ENCODE measurements around the gene ZNF768. TPM values are rescaled to one million over a fixed set of nuclear protein-coding genes. Genes with fewer than 3 reads are reported as not detected.

The ZNF768 gene
- total RNA-seq, 1 experiment from 2014 or later, result 64.2 TPM

GRCh38 chr16:30488764-30489605 lies 37.4 kb downstream of the ZNF768 start:
- Histone ChIP-seq H2AFZ (no peak overlapping the region), H3K79me2 (ENCODE audit: low read depth) (no peaks in the 10 kb centered on the region), H3K4me1 (replicated peaks; ENCODE audit: insufficient read depth) (peaks cover 15% of the 10 kb centered on the region), H3K9me2 (ENCODE audit: insufficient read depth) (no peaks in the 10 kb centered on the region), H3K27me3 (ENCODE audit: insufficient read depth, low read depth) (0 out of 2 replicates have a peak, but pooled peaks cover 1% of the 10 kb centered on the region), H3K4me3 (no peak overlapping the region), H3K4me2 (no peak overlapping the region), H3K9me3 (ENCODE audit: insufficient read depth, low read depth) (no peaks in the 10 kb centered on the region), H3K27ac (no peak overlapping the region), H3F3A (ENCODE audit: insufficient read depth, low read depth) (peaks cover 12% of the 10 kb centered on the region; the same call in 1 of the 2 replicates), H3K36me3 (ENCODE audit: low read depth) (no peaks in the 10 kb centered on the region), H4K20me1 (ENCODE audit: insufficient read depth) (no peaks in the 10 kb centered on the region)
- intact Hi-C loops (cut with micrococcal nuclease; ENCODE audit: unreplicated experiment), result no loop called here
- no peak for TF ChIP-seq EZH2 (IDR thresholded peaks at IDR 0.05; ENCODE audit: low read depth)
- no peak for TF ChIP-seq CTCF (conservative IDR thresholded peaks at IDR 0.05)
- DNase-seq, result peak; percentile 22 to 53
- POLR2A ChIA-PET (ENCODE audit: unreplicated experiment), result no interaction called here
- BruUV-seq (replicated peaks), result no TSS peak
- CTCF ChIA-PET, result interaction anchor here (0.9 kb wide), 1 partner anchor 59 kb away, joined by 3 read pairs; the partner anchor contains the start of gene DCTPP1

GRCh38 chr16:30485818-30486436 lies 40.4 kb downstream of the ZNF768 start:
- H3F3A ChIP-seq (ENCODE audit: insufficient read depth, low read depth), result peaks cover 12% of the 10 kb centered on the region; the same call in 1 of the 2 replicates
- H3K36me3 ChIP-seq (ENCODE audit: low read depth), result no peaks in the 10 kb centered on the region
- no peak overlapping the region for H2AFZ ChIP-seq
- no peaks in the 10 kb centered on the region for H3K9me3 ChIP-seq (ENCODE audit: insufficient read depth, low read depth)
- no TSS peak for BruUV-seq (replicated peaks)
- no peaks in the 10 kb centered on the region for H4K20me1 ChIP-seq (ENCODE audit: insufficient read depth)
- no peak overlapping the region for H3K4me3 ChIP-seq
- intact Hi-C loops (cut with micrococcal nuclease; ENCODE audit: unreplicated experiment), result no loop called here
- H3K27ac ChIP-seq, result no peak overlapping the region
- CTCF ChIA-PET, result interaction anchor here (0.6 kb wide), 1 partner anchor 142 kb away, joined by 3 read pairs; no protein-coding TSS in a partner anchor
- no peak overlapping the region for H3K4me2 ChIP-seq
- no peak for DNase-seq
- POLR2A ChIA-PET (ENCODE audit: unreplicated experiment), result interaction anchor here (0.6 kb wide), 1 partner anchor 148 kb away, joined by 7 read pairs; no protein-coding TSS in a partner anchor
- no peaks in the 10 kb centered on the region for H3K9me2 ChIP-seq (ENCODE audit: insufficient read depth)
- H3K4me1 ChIP-seq (replicated peaks; ENCODE audit: insufficient read depth), result 0 out of 2 replicates have a peak, but pooled peaks cover 5% of the 10 kb centered on the region
- TF ChIP-seq EZH2 (IDR thresholded peaks at IDR 0.05; ENCODE audit: low read depth), result no peak
- no peak for TF ChIP-seq CTCF (conservative IDR thresholded peaks at IDR 0.05)
- 0 out of 2 replicates have a peak, but pooled peaks cover 4% of the 10 kb centered on the region for H3K27me3 ChIP-seq (ENCODE audit: insufficient read depth, low read depth)
- H3K79me2 ChIP-seq (ENCODE audit: low read depth), result no peaks in the 10 kb centered on the region

GRCh38 chr16:30484887-30485286 lies 41.5 kb downstream of the ZNF768 start:
- H4K20me1 ChIP-seq (ENCODE audit: insufficient read depth), result no peaks in the 10 kb centered on the region
- ChIA-PET CTCF (no interaction called here), POLR2A (ENCODE audit: unreplicated experiment) (no interaction called here)
- H3K4me1 ChIP-seq (replicated peaks; ENCODE audit: insufficient read depth), result 0 out of 2 replicates have a peak, but pooled peaks cover 5% of the 10 kb centered on the region
- no peak for DNase-seq
- H3F3A ChIP-seq (ENCODE audit: insufficient read depth, low read depth), result peaks cover 12% of the 10 kb centered on the region; the same call in 1 of the 2 replicates
- intact Hi-C loops (cut with micrococcal nuclease; ENCODE audit: unreplicated experiment), result no loop called here
- H2AFZ ChIP-seq, result no peak overlapping the region
- no peaks in the 10 kb centered on the region for H3K9me3 ChIP-seq (ENCODE audit: insufficient read depth, low read depth)
- no peaks in the 10 kb centered on the region for H3K36me3 ChIP-seq (ENCODE audit: low read depth)
- H3K79me2 ChIP-seq (ENCODE audit: low read depth), result no peaks in the 10 kb centered on the region
- no peak overlapping the region for H3K4me2 ChIP-seq
- H3K27me3 ChIP-seq (ENCODE audit: insufficient read depth, low read depth), result 0 out of 2 replicates have a peak, but pooled peaks cover 4% of the 10 kb centered on the region
- BruUV-seq (replicated peaks), result no TSS peak
- no peak overlapping the region for H3K27ac ChIP-seq
- H3K9me2 ChIP-seq (ENCODE audit: insufficient read depth), result no peaks in the 10 kb centered on the region
- H3K4me3 ChIP-seq, result no peak overlapping the region
- TF ChIP-seq CTCF (conservative IDR thresholded peaks at IDR 0.05) (no peak), EZH2 (IDR thresholded peaks at IDR 0.05; ENCODE audit: low read depth) (no peak)
